ENCODE data around the gene TPK1. TPM values are rescaled to one million over a fixed set of nuclear protein-coding genes. Genes with fewer than 3 reads are reported as not detected.

Gene TPK1
- total and polyA plus RNA-seq, 8 donors, result 1.4 to 3.6 (median 2.2) TPM

DNA sequence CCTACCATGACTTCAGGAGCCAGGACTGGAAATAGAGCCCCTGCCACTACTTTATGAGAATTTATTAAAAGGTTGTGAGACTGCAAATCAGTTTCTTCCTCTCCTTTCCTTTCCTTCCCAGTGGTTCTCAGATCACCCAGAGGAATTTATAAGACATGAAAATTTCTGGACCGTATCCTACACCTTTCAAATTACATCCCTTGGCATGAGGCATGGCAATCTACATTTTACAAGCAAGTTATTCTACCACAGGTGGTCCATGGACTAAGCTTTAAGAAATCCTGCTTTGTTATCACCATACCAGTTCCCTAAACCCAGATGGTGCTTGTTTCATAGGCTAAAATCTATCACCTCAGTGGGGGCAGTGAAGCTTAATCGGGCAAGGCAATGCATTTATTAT, 66.5 kb downstream of the TPK1 start:
- no peak for DNase-seq
- TF ChIP-seq, protein P1, sequence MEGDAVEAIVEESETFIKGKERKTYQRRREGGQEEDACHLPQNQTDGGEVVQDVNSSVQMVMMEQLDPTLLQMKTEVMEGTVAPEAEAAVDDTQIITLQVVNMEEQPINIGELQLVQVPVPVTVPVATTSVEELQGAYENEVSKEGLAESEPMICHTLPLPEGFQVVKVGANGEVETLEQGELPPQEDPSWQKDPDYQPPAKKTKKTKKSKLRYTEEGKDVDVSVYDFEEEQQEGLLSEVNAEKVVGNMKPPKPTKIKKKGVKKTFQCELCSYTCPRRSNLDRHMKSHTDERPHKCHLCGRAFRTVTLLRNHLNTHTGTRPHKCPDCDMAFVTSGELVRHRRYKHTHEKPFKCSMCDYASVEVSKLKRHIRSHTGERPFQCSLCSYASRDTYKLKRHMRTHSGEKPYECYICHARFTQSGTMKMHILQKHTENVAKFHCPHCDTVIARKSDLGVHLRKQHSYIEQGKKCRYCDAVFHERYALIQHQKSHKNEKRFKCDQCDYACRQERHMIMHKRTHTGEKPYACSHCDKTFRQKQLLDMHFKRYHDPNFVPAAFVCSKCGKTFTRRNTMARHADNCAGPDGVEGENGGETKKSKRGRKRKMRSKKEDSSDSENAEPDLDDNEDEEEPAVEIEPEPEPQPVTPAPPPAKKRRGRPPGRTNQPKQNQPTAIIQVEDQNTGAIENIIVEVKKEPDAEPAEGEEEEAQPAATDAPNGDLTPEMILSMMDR (IDR thresholded peaks at IDR 0.05), result no peak
- H3K27ac ChIP-seq, result no peak overlapping the region
- intact Hi-C loops (cut with DNase I), result no loop called here
- no peaks in the 10 kb centered on the region for H3K4me1 ChIP-seq
- no peaks in the 10 kb centered on the region for H3K9me3 ChIP-seq
- H3K27me3 ChIP-seq, result no peaks in the 10 kb centered on the region
- H3K4me3 ChIP-seq, result no peak overlapping the region
- no peaks in the 10 kb centered on the region for H3K36me3 ChIP-seq
- FAIRE-seq, result no peak
- ATAC-seq, result no peak
- WGBS, 2 donors, result 89 to 90% methylated on average over 2 of the region's 2 CpGs

DNA sequence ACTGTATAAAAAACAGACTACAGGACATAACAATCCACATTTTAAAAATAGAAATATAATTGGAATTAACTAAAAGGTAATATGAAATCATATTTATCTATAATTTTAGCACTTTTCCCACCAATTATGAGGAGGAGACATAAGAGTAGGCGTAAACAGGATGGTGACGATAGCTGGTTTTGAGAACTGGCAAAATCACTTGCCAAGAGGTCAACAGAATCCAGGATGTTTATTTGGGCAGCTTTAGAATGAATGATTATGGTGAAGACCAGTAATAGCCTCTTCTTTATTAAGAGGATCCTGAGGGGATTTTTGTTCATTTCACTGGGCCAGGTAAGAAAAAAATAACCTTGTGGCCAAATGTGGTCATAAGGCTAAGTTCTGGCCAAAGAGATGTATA, 67.2 kb downstream of the TPK1 start:
- Histone ChIP-seq H3K9me3 (no peaks in the 10 kb centered on the region), H3K27ac (no peak overlapping the region), H3K36me3 (no peaks in the 10 kb centered on the region), H3K4me3 (no peak overlapping the region), H3K4me1 (no peaks in the 10 kb centered on the region), H3K27me3 (no peaks in the 10 kb centered on the region)
- intact Hi-C loops (cut with DNase I), result no loop called here
- ATAC-seq (no peak), DNase-seq (no peak), FAIRE-seq (no peak)
- WGBS, 2 donors, result 93 to 96% methylated on average over 2 of the region's 2 CpGs
- TF ChIP-seq, protein P1 (IDR thresholded peaks at IDR 0.05), result no peak

DNA sequence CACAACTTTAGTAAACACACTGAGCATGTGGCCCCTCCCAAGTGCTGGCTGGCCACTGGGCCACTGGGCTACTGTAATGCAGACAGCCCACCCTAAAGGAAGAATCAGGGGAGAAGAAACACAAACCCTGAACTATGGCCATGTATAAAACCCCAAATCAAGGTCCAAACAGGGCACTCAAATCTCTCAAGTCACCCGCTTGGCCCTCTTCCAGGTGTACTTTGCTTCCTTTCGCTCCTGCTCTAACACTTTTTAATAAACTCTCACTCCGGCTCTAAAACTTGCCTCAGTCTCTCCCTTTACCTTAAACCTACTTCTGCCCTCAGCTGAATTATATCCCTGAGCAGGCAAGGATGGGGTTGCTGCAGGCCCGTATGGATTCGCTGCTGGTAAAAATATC, 72.6 kb downstream of the TPK1 start:
- Histone ChIP-seq H3K36me3 (no peaks in the 10 kb centered on the region), H3K27me3 (no peaks in the 10 kb centered on the region), H3K4me3 (no peak overlapping the region), H3K27ac (no peak overlapping the region), H3K4me1 (no peaks in the 10 kb centered on the region), H3K9me3 (no peaks in the 10 kb centered on the region)
- intact Hi-C loops (cut with DNase I), result no loop called here
- FAIRE-seq, result no peak
- 86 to 87% methylated on average over 5 of the region's 5 CpGs for WGBS, 2 donors
- no peak for ATAC-seq
- TF ChIP-seq, protein P1 (IDR thresholded peaks at IDR 0.05), result no peak
- no peak for DNase-seq

DNA sequence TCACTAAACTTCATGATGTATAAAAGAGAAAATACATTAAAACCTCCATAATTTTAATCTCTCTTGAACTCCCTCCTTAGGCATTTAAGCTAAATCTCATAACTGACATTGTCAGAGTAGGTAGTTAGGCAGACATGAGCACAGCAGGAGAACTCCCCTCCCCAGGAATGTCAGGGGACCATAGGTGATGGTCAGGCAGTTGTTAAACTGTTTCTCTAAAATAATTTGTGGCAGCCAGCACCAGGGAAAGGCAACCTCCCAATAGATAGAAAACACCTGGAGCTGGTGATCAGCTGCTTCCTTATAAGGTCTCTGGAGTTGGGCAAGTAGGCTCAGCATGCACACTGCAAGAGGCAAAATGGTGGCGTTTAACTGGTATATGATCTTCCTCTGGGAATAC, 73.0 kb downstream of the TPK1 start:
- ATAC-seq, result no peak
- Histone ChIP-seq H3K27me3 (no peaks in the 10 kb centered on the region), H3K36me3 (no peaks in the 10 kb centered on the region), H3K9me3 (no peaks in the 10 kb centered on the region), H3K27ac (no peak overlapping the region), H3K4me1 (no peaks in the 10 kb centered on the region), H3K4me3 (no peak overlapping the region)
- no peak for FAIRE-seq
- DNase-seq, result no peak
- 93 to 95% methylated on average over 1 of the region's 1 CpG for WGBS, 2 donors
- intact Hi-C loops (cut with DNase I), result no loop called here
- TF ChIP-seq, protein P1 (IDR thresholded peaks at IDR 0.05), result no peak

DNA sequence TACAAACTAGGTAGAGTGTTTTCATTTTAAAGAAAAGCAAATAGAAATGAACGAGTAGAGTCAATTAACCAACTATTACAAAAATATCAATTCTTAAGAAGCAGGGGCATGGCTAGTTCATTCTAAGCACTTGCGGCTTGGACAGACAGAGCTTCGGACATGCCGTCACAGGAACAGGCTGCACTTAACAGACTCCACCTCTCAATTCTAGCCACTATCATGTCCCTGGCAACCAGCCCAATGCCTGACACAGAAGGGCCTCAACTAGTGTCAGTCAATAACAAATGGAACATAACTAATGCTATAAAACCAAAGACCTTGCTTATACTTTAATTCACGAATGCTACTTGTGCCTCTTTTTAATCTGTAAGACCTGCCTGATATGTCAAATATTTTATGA, 74.4 kb downstream of the TPK1 start:
- Histone ChIP-seq H3K36me3 (no peaks in the 10 kb centered on the region), H3K4me1 (no peaks in the 10 kb centered on the region), H3K27ac (no peak overlapping the region), H3K9me3 (no peaks in the 10 kb centered on the region), H3K27me3 (no peaks in the 10 kb centered on the region), H3K4me3 (no peak overlapping the region)
- intact Hi-C loops (cut with DNase I), result no loop called here
- FAIRE-seq (no peak), DNase-seq (no peak), ATAC-seq (no peak)
- WGBS, 2 donors, result 78 to 80% methylated on average over 5 of the region's 5 CpGs
- TF ChIP-seq, protein P1 (IDR thresholded peaks at IDR 0.05), result no peak
